GM19455 (cell line): Measurements from ENCODE around the gene PRM2.
"Not testable (repeated sequence)": the region's sequence is repeated elsewhere in the genome, so short reads cannot be mapped to it uniquely, and the experiment has no call there.

ENCODE experiments used
- ATAC-seq: cut with Tn5 transposase; IDR thresholded peaks from one replicate; pipeline ENCODE4 v1.9.1; 2021; ENCODE audit not compliant: unreplicated experiment

PRM2 gene

GRCh38 chr16:11290102-11290893, 14.0 kb upstream of the PRM2 start:
- ATAC-seq, result no peak

GRCh38 chr16:11289696-11290095, 13.4 kb upstream of the PRM2 start:
- not testable (repeated sequence) for ATAC-seq

- ATAC-seq, result no peak
These were observed 12.9 kb upstream of the PRM2 start for GRCh38 chr16:11289202-11289601.

- no peak for ATAC-seq
These were observed 9.6 kb upstream of the PRM2 start for GRCh38 chr16:11285842-11286241.

- no peak for ATAC-seq
These were observed 7.6 kb upstream of the PRM2 start for GRCh38 chr16:11283820-11284248.

GRCh38 chr16:11280616-11281522, 4.6 kb upstream of the PRM2 start, which contains the start of gene PRM1:
Gene PRM1 (minus strand): TSS chr16:11281330. CDS start chr16:11281238, 92 bp downstream.
- ATAC-seq, result no peak

- ATAC-seq, result no peak
These were observed 2.7 kb upstream of the PRM2 start for GRCh38 chr16:11278681-11279628.

- no peak for ATAC-seq
These were observed 1.5 kb upstream of the PRM2 start for GRCh38 chr16:11277607-11278337.

- no peak for ATAC-seq
These were observed 765 bp upstream of the PRM2 start for GRCh38 chr16:11276896-11277593.

- ATAC-seq, result no peak
These were observed 1.3 kb downstream of the PRM2 start for GRCh38 chr16:11274964-11275363.

GRCh38 chr16:11273721-11274324, 2.5 kb downstream of the PRM2 start:
- no peak for ATAC-seq

GRCh38 chr16:11272921-11273720, 3.2 kb downstream of the PRM2 start, which contains the start of gene PRM3:
Gene PRM3 (minus strand): TSS chr16:11273629. CDS start chr16:11273595, 34 bp downstream.
- no peak for ATAC-seq

- ATAC-seq, result no peak
These were observed 3.8 kb downstream of the PRM2 start for GRCh38 chr16:11272484-11272883.

GRCh38 chr16:11271610-11272009, 4.7 kb downstream of the PRM2 start:
- no peak for ATAC-seq

- ATAC-seq, result no peak
These were observed 5.6 kb downstream of the PRM2 start for GRCh38 chr16:11270602-11271162.

GRCh38 chr16:11268921-11269375, 7.3 kb downstream of the PRM2 start, which contains the start of gene TNP2:
Gene TNP2 (minus strand): TSS chr16:11269325. CDS start chr16:11269262, 63 bp downstream.
- ATAC-seq, result no peak

- ATAC-seq, result no peak
These were observed 11.2 kb downstream of the PRM2 start for GRCh38 chr16:11265124-11265523.
